OCI-M2 (cell line): ENCODE results near the gene ZBTB20.

Source experiments
- DNase-seq: peaks from one replicate; lab custom pipeline; 2025; ENCODE audit not compliant: unreplicated experiment; lab: John Stamatoyannopoulos, UW

ZBTB20 gene

GRCh38 chr3:114721209-114721608 lies 425.9 kb downstream of the ZBTB20 start:
- no peak for DNase-seq

GRCh38 chr3:114718898-114719210 lies 428.2 kb downstream of the ZBTB20 start:
- no peak for DNase-seq

- DNase-seq, result no peak
Observed at GRCh38 chr3:114718071-114718897, 428.8 kb downstream of the ZBTB20 start.

GRCh38 chr3:114716916-114717315 lies 430.2 kb downstream of the ZBTB20 start:
- no peak for DNase-seq

- no peak for DNase-seq
Observed at GRCh38 chr3:114716126-114716525, 431.0 kb downstream of the ZBTB20 start.

- DNase-seq, result no peak
Observed at GRCh38 chr3:114714957-114715460, 432.1 kb downstream of the ZBTB20 start.

GRCh38 chr3:114714237-114714636 lies 432.9 kb downstream of the ZBTB20 start:
- DNase-seq, result no peak

GRCh38 chr3:114712728-114713492 lies 434.2 kb downstream of the ZBTB20 start:
- DNase-seq, result no peak

- DNase-seq, result no peak
Observed at GRCh38 chr3:114711321-114711886, 435.7 kb downstream of the ZBTB20 start.

- no peak for DNase-seq
Observed at GRCh38 chr3:114709102-114709501, 438.0 kb downstream of the ZBTB20 start.

- DNase-seq, result no peak
Observed at GRCh38 chr3:114707252-114707860, 439.7 kb downstream of the ZBTB20 start.

GRCh38 chr3:114706591-114707232 lies 440.4 kb downstream of the ZBTB20 start:
- no peak for DNase-seq

- no peak for DNase-seq
Observed at GRCh38 chr3:114700637-114701234, 446.4 kb downstream of the ZBTB20 start.

GRCh38 chr3:114698146-114699105 lies 448.7 kb downstream of the ZBTB20 start:
- no peak for DNase-seq

GRCh38 chr3:114697401-114697800 lies 449.7 kb downstream of the ZBTB20 start:
- no peak for DNase-seq

GRCh38 chr3:114694251-114694650 lies 452.8 kb downstream of the ZBTB20 start:
- no peak for DNase-seq

GRCh38 chr3:114691871-114692270 lies 455.2 kb downstream of the ZBTB20 start:
- no peak for DNase-seq

- no peak for DNase-seq
Observed at GRCh38 chr3:114690911-114691310, 456.2 kb downstream of the ZBTB20 start.

GRCh38 chr3:114687151-114687550 lies 459.9 kb downstream of the ZBTB20 start:
- DNase-seq, result no peak
